GM19438 (cell line): Measurements from ENCODE around the gene STARD13.

Experiments used
- ATAC-seq: cut with Tn5 transposase; IDR thresholded peaks from one replicate; pipeline ENCODE4 v1.9.1; 2021; ENCODE audit warnings: low read depth; ENCODE audit not compliant: unreplicated experiment

The STARD13 gene

GRCh38 chr13:33127009-33127551 is 158.5 kb downstream of the STARD13 start:
- ATAC-seq, result no peak

GRCh38 chr13:33125821-33126570 is 159.6 kb downstream of the STARD13 start:
- ATAC-seq, result no peak

GRCh38 chr13:33123066-33123859 is 162.3 kb downstream of the STARD13 start:
- no peak for ATAC-seq

- ATAC-seq, result no peak
These were observed 165.6 kb downstream of the STARD13 start for GRCh38 chr13:33119856-33120543.

GRCh38 chr13:33119022-33119781 is 166.4 kb downstream of the STARD13 start:
- no peak for ATAC-seq

GRCh38 chr13:33116321-33117010 is 169.1 kb downstream of the STARD13 start:
- no peak for ATAC-seq

- no peak for ATAC-seq
These were observed 170.3 kb downstream of the STARD13 start for GRCh38 chr13:33115274-33115673.

- ATAC-seq, result no peak
These were observed 171.4 kb downstream of the STARD13 start for GRCh38 chr13:33114146-33114545.

- ATAC-seq, result no peak
These were observed 172.8 kb downstream of the STARD13 start for GRCh38 chr13:33112766-33113165.

- ATAC-seq, result no peak
These were observed 174.0 kb downstream of the STARD13 start for GRCh38 chr13:33111414-33112110.

GRCh38 chr13:33110713-33111413 is 174.7 kb downstream of the STARD13 start:
- ATAC-seq, result no peak

GRCh38 chr13:33110386-33110712 is 175.2 kb downstream of the STARD13 start:
- no peak for ATAC-seq

GRCh38 chr13:33109801-33110200 is 175.8 kb downstream of the STARD13 start:
- peak; percentile 47 for ATAC-seq

- ATAC-seq, result peak; percentile 44
These were observed 176.3 kb downstream of the STARD13 start for GRCh38 chr13:33109271-33109697.

- no peak for ATAC-seq
These were observed 176.9 kb downstream of the STARD13 start for GRCh38 chr13:33108620-33109019.

GRCh38 chr13:33107361-33107760 is 178.2 kb downstream of the STARD13 start:
- ATAC-seq, result no peak

GRCh38 chr13:33106656-33107360 is 178.7 kb downstream of the STARD13 start:
- ATAC-seq, result no peak
